ENCODE results near the gene PPT1.

DNA sequence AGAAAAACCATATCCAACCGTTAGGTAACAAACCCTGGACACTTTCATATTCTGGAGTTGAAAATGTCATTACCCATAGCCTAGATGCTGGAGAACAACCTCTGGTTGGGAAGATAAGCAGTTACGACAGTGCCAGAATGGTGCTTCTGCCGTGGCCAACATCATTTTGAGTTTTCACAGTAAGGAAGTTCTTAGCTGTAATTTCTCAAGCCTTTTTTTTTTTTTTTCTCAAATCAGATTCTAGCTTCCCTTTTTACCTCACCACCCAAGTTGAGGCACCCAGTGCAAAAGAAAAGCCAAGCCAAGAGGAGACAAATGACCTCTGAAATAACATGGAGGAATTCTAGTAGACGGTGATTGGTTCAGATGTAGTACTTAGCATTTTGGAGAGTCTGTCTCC, 21.8 kb downstream of the PPT1 start:
- no peak for TF ChIP-seq EGR1 (IDR thresholded peaks at IDR 0.05; ENCODE audit: low read depth)
- TF ChIP-seq POLR2A (IDR thresholded peaks at IDR 0.05; ENCODE audit: borderline replicate concordance, extremely low read depth, insufficient read depth, insufficient read length): no peak
- TF ChIP-seq SRF (IDR thresholded peaks at IDR 0.05; ENCODE audit: low read depth): no peak

Data from HCT116 (cell line).